Measurements from ENCODE around the gene ANO3.

ANO3 gene

DNA sequence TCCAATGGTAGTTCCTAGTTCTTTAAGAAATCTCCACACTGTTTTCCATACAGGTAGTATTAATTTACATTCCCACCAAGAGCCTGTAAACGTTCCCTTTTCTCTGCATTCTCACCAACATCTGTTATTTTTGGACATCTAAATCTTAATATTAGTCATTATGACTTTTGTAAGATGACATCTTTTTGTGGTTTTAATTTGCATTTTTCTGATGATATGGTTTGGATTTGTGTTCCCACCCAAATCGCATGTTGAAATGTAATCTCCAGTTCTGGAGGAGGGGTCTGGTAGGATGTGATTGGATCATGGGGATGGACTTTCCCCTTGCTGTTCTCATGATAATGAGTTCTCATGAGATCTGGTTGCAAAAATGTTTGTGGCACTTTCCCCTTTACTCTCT is 151.2 kb downstream of the ANO3 start:
- DNase-seq (ENCODE audit: low read depth in 2 of 2, low spot score in 1 of 2): no peak

DNA sequence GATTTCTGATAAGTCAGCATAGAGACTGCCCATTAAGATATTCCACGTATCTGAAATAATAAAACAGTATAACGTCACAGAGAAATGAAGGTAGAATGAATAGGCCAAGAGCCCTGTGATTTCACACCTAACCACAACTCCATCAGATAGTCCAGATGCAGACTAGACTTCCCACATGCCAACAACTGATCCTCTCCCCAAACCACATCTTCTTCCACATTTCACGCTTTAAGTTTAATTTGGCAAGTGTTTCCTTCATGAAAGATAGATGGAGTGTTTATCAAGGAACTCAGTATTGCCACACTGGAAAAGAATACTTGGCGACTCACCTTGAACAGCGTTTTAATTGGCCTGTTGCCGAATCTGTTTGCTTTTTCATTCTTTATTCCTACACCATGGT is 158.6 kb downstream of the ANO3 start:
- no peak for DNase-seq (ENCODE audit: low read depth in 2 of 2, low spot score in 1 of 2)

DNA sequence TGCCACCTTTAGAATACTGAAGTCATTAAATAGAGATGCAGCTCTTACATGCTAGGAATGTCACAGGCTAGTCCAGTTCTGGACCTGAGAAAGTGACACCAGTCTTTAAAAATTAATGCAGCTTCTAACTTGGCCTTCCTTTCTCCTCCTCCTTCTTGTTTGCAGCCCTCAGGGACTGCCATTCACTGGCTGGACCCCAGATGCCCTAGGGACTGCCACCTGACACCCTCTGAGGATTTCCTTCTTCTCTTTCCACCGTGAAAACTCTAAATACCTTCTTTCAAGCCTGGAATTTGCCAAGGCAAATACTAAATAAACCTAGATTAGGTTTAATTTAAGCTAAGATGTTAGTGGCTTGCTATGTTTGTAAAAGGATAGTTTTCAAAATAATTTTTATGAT is 161.7 kb downstream of the ANO3 start:
- DNase-seq (ENCODE audit: low read depth in 2 of 2, low spot score in 1 of 2): no peak

DNA sequence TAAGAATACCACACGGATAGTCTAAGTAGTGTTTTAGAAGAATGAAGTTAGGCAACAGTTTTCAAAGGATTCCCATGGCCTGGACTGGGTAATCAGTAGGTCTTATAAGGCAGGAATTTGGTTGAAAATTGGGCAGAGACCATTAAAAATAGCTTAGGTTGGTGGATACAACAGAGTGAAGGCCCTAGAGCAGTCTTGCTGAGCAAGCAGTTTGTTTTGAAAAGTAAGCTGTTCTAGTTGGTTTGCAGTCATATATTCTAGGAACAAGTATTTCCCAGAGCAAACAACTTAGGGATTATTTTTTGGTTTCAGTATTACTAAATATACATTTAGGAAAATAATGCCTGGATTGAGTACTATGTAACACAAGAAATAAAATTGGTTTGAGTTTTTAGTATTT is 175.3 kb downstream of the ANO3 start:
- DNase-seq (ENCODE audit: low read depth in 2 of 2, low spot score in 1 of 2): no peak

DNA sequence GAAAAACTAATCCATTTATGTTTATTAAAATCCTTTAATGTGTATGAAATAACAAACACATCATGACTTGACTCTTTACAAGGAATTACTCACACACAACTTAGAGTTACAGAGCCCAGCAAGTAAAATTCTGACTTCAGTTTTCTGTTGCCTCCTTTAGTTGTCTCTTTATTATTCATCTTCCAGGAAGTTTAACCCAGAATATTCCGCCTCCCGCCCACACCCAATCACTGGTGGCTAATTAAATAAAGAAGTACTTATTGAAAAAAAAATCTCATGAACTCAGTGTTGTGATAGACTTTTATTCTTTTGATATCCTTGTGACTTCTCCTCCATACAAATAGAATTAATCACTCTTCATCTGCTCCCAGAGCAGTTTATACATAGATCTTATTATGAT is 178.2 kb downstream of the ANO3 start:
- no peak for DNase-seq (ENCODE audit: low read depth in 2 of 2, low spot score in 1 of 2)

DNA sequence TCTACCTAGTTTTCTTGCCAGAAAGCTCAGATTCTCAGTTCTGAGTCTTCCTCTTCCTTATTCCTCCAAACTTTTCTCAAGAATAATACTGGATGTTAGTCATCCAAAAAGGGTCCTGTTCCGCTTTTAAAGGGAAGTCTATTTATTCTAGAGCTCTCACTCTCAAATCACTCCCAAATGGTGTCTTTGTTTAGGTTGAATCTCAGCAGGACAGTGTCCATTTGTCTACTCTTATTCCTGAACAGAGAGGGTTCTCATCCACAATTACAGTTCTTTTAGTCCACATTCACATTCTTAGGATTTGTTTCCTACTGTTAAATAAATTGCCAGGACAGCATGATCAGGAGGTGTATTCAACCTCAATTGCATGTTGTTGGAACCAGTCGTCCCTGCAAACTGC is 178.8 kb downstream of the ANO3 start:
- DNase-seq (ENCODE audit: low read depth in 2 of 2, low spot score in 1 of 2): no peak

DNA sequence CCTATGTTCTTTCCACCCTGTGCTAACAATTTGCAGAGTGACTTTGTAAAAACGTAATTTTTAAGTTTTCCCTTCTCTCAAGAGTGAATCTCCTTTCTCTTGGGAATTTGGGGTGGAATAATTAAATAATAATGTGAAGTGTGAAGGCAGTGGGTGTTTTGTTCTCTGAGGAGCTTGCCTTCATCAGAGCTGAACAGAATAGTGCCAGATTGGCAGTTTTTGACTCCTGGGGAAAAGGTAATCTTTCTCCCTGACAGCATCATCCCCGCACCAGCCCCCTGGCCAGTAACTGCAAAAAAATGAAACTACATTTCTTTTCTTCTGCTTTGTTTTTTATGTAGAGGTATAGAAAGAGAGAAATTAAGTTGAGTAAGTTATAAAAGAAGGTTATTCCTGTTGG is 180.3 kb downstream of the ANO3 start:
- DNase-seq (ENCODE audit: low read depth in 2 of 2, low spot score in 1 of 2): no peak

DNA sequence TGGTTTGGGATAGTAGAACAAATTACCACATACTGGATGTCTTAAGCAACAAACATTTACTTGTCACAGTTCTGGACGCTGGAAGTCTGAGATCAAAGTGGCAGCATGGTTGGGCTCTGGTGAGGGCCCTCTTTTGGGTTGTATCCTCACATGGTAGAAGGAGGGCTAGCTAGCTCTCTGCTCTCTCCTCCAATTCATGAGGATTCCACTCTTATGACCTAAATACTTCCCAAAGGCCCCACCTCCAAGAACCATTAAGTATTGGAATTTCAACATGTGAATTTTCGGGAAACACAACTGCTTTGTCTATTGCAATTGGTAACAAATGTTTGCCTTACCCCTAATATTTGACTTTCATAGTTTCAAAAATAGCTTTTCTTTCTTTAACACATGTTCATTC is 187.5 kb downstream of the ANO3 start:
- DNase-seq (ENCODE audit: low read depth in 2 of 2, low spot score in 1 of 2): no peak

DNA sequence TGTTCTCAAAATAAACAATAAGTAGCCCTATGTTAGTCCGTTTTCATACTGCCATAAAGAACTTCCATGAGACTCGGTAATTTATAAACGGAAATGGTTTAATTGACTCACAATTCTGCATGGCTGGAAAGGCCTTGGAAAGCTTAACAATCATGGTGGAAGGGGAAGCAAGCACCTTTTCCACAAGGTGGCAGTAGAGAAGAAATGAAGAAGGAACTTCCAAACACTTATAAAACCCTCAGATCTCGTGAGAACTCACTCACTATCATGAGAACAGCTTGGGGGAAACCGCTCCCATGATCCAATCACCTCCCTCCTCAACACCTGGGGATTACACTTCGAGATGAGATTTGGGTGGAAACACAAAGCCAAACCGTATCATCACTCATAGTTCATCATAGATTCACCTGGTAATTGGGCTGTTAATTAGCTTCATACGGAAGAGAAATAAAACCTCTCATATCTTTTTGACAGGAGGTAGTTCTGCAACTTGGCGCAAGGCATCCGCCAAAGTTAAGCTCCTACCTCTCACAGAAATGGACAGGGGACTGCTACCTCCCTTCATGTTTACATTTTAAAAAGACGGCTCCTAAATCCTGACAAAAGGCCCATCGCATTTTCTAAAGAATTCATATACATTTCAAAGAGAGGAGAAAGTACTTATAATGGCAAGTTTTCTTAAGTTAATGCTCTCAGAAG is 191.1 kb downstream of the ANO3 start:
- no peak for DNase-seq (ENCODE audit: low read depth in 2 of 2, low spot score in 1 of 2)

DNA sequence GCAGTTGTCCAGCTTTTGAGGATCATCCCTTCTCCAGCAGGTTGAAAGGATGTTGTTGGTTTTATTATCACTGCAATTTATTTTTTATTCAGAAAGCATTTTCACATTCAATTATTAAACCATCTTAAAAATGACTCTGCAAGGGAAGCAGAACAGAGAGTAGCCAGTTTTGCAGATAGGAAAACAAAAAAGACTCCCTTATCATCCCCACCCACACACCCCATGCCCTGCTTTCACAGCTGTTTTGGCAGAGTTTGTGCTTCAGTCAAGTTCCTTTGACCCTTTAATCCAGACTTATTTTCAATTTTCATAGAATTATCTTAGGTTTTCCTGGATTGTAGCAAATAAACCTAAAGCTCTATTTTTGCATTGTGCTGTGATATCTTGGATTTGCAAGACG is 195.8 kb downstream of the ANO3 start:
- no peak for DNase-seq (ENCODE audit: low read depth in 2 of 2, low spot score in 1 of 2)

DNA sequence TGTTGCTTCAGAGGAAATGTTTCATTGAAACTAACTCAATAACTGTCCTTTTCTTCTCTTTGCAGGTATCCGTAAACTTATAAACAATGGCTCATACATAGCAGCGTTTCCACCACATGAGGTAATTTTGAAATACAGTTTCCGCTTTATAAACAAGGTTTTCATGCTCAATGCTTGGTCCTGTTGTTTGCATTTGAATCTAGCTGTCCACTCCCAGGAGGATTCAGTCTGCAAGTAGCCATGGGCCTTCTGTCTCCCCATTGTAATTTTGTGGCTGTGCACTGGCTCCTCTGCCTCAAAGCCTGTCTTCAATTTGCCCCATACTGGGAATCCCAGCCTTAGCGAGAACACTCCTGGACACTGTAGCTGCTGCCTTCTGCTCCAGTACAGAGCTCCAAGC is 205.4 kb downstream of the ANO3 start:
- no peak for DNase-seq (ENCODE audit: low read depth in 2 of 2, low spot score in 1 of 2)

DNA sequence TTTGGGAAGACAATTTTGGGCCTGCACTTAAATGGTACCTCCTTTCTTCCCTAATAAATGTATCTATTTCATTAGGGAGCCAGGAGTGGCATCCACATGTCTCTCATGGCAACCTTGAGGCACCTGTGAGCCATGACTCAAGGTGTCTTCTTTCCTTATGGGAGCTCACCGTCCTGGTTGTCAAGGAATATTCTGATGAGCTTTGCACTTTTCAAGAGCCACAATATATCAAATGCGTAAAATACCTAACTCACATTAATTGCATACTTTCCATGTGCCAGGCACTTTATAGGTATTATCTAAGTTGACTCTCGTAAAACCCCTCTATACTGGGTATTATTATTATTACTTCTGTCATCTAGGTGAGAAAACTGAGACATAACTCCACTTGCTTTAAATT is 207.6 kb downstream of the ANO3 start:
- DNase-seq (ENCODE audit: low read depth in 2 of 2, low spot score in 1 of 2): no peak

DNA sequence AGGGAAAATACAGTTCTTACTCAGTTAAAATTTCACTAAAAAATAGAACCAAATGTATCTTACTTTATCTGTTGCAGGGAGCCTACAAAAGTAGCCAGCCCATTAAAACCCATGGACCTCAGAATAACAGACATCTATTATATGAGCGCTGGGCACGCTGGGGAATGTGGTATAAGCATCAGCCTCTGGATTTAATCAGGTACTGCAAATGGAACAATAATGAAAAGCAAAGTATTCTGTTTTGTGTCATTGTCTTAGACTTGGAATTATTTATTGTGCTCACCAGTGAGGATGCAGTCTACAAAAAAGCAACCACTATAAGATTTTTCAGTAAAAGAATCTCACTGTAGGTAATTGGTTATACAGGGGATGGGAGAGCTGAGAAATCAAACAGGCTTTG is 209.9 kb downstream of the ANO3 start:
- DNase-seq (ENCODE audit: low read depth in 2 of 2, low spot score in 1 of 2): no peak

DNA sequence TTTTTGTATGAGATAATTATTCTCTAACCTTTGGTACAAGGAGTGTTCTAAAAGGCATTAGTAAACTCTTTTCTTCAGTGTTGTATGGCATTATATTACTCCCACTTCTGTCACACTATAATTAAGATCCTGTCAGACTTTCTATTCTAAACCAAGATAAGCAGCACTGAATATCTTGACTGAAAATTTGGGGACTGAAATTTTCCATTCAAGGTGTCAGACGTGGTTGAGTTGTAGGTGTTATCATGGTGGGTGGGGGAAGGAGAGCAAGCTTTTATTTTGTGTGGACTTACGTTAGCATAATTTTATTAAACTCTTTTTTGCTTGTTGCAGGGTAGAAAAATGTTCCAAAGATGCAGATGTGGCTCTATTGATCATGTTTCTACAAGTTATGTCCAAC is 217.2 kb downstream of the ANO3 start:
- DNase-seq (ENCODE audit: low read depth in 2 of 2, low spot score in 1 of 2): no peak

DNA sequence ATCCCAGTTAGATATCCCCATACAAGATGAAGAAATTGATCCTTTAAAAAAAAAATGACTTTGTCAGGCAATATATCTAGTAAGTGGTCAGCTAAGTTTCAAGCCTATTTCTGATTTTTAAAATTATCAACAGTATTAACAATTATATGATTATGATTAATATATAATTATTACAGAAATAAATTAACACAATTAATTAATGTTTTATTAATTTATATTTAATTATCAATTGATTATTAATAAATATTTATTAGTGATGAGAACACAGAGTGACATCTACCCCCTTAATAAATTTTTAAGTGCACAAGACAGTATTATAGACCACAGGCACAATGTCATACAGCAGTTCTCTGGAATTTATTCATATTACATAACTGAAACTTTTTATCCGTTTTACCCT is 218.1 kb downstream of the ANO3 start:
- DNase-seq (ENCODE audit: low read depth in 2 of 2, low spot score in 1 of 2): no peak

DNA sequence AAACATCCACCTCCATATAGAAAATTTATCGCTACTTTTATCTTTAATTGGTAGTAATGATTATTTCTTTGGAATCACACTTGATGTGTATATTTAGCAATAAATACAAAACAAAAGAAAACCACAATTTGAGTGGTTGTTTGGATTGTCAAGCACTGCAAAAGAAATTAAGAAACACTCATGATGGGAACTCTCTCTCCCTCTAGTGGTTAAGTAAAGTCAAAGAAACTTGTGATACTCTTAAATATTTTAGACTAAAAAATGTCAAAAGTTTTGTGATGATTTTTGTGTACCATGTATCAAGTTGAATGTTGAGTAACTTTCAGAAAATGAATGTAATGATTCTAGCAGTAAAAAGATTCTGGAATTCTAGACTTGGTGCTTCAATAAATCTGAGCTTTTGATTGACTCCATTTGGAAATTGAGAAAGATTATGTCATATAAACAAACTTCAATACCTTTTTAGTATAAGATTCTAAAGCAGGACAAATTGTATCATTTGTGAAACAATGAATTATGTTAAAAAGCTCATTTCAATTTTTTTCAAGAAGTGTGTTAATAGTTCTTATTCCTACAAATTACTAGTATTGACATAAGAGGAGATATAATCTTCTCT is 219.4 kb downstream of the ANO3 start:
- no peak for DNase-seq (ENCODE audit: low read depth in 2 of 2, low spot score in 1 of 2)

DNA sequence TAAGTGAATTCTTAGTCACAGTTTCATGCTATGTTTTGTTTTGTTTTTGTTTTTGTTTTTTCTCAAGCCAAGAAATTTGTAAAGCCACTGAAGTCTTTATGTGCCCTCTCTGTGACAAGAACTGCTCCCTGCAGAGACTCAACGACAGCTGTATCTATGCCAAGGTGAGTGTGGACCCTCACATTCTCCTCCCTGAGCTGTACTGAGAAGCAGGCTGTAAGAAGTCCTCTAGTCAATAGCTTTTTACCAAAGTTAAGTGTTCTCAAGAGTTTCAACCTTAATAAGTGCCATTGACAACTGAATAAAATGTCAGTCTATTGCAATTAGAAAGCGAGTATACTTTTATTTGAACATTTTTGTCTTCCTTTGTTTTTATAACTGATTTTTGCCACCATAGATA is 221.3 kb downstream of the ANO3 start:
- no peak for DNase-seq (ENCODE audit: low read depth in 2 of 2, low spot score in 1 of 2)

DNA sequence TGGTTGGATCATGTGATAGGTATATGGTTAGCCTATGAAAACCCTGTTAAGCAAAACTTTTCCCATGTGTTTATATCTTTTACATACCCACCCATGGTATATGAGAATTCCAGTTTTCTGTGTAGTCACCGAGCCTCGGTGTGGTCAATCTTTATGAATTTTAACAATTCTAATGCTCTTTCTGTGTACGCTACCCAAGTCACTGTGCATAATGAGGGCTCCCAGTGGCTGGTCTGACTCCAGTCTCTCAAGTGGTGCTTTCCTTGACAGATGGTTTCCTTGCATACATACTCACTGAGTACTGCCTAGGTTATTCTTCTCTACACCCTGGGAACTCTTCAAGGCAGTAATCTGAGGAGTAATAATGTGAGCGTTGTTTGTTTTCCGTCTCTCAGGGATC is 222.5 kb downstream of the ANO3 start:
- no peak for DNase-seq (ENCODE audit: low read depth in 2 of 2, low spot score in 1 of 2)

DNA sequence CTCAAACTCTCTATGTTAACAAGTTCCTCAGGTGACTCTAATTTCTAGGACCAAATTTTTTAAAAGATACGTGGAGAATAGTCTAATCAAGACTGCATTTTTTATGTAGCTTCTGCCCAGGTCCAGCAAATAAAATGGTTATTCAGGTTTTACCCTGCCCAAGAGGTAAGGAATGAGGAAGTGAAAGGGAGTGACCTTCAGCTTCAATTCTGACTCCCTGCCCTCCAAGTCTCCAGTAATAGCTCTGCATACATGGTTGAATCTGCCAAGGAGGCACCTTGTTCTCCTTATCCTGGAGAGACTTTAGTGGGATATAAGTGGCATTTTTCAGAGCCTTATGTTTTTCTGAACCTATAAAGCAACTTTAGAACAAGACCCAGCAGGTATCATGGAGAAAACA is 224.7 kb downstream of the ANO3 start:
- DNase-seq (ENCODE audit: low read depth in 2 of 2, low spot score in 1 of 2): no peak

DNA sequence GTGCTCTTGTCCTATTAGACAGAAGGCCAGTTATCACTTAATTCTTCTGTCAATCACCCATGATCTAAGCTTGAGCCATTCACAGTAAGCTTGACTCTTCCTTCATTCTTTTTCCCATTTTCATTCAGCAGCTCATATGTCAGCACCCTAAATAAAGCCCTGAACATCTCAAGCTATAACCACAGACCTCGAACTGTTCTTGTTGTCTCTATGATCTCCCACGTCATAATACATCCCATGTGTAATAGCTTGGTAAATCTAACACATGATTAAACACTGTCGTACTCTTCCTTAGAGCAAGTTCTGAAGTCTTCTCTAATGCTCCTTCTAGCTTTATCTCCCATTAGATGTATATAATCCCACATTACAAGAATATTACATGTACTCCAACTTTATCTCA is 225.7 kb downstream of the ANO3 start:
- DNase-seq (ENCODE audit: low read depth in 2 of 2, low spot score in 1 of 2): no peak

DNA sequence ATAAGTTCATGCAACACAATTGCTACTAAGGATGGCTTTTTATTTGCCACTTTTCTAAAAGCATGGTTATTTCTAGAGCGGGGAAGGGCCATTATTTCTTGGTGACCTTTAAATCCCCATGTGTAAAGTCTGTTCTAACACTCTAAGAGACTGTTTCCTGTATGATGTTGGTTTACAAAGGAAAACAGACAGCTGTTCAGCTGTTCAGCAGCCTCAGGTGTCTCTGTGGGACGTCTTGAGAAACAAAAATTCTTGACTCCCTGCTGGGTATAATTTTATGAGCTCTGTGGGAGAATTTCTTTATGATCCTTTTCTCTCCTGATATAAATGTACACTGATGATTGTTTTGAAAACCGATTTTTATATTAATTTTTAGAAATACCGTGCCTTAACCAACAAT is 226.3 kb downstream of the ANO3 start:
- DNase-seq (ENCODE audit: low read depth in 2 of 2, low spot score in 1 of 2): no peak

DNA sequence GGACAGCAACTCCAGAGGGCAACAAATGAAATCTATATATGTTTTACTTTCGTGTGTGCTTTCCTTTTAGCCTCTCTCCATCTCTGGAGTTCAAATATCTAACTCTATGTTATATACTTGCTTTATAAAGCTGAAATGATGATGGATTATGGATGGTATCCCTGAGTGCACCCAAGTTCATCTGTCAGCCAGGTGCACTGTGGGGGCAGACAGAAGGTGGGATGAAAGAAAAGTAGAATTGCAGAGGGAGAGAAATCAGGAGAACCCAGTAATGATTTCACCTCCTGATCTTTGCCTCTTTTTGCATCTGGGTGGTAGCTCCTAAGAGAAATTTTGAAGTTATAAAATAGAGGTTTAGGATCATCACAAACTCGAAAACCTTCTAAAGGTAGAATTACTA is 237.7 kb downstream of the ANO3 start:
- no peak for DNase-seq (ENCODE audit: low read depth in 2 of 2, low spot score in 1 of 2)

DNA sequence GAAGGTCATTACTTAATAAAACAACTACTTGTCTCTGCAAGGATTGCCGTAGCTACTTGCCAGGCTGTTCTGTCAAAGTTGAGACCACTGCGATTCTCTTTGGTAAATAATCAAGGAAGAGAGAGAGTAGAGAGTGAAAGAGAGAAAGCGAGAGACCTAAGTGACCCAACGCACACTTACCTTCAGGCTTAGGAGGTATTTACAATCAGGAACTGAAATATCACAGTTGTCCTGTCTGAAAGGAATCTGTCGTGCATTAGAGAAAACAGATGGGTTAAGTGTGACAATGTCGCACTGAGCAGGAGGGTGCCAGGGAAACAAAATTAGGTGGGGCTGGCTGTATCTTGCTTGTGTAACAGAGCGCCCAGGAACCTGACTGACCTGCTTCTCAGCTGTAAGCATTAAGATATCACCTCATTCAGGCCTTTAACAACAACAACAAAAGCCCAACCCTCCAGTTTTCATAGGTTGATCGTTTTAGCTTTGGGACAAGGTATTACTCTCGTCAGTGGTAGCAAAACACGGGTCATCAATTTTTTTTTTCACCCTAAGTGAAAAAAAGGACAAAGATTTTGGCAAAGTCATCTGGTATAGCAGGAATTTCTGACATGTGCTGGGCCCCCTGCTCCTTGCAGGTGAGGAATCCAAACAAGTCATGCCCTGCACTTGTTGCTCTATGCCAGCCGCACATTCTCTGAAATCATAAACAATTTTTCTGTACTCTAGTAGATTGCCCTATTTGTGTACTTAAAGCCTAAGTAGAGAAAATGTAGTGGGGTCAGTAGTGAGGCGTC is 240.1 kb downstream of the ANO3 start, which contains the start of gene MUC15:
Gene MUC15 (minus strand): TSS at position 403 of the 794 bp plus-strand sequence. CDS start 5,169 bp downstream, outside the sequence.
- no peak for DNase-seq (ENCODE audit: low read depth in 2 of 2, low spot score in 1 of 2)
